ENCODE measurements around the gene SAMD10.
A peak's percentile ranks its signal among the peaks of the same experiment; 100 is the strongest.

Gene SAMD10

DNA sequence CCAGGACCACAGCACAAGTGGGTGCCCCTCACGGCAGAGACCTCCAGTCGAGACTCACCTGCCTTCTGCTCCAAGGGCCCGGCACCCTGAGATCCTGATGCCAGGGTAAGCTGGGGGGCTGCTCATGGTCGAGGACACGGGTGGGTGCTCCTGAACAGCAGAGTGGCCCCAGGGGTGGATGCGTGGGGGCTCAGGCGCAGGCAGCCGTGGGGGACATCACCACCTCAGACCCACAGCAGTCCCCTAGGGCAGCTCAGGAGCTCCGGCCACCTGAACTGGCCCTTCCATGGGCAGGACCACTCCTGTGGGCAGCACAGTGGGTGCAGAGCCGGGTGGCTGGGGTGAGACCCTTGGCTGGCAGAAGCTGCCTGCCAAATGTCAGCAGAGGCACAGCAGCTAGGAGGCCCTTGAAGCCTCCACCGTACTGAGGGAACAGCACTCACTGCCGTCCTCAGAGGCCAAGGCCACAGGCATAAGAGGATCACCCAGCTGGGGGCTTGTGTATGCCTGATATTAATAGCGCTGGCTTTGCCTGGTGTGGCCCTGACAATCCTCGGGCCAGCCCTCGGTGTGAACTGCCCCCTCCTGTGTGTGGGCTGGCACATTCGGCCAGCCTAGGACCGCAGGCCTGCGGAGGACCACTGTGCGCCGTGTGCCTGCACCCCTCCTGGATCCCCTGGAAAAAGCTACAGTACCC, 28.6 kb downstream of the SAMD10 start:
- peak; percentile 94 for DNase-seq (ENCODE audit: insufficient read length, low spot score)
- TF ChIP-seq CTCF (IDR thresholded peaks at IDR 0.05; ENCODE audit: insufficient read depth, missing control alignments), result no peak
- no peak for FAIRE-seq

DNA sequence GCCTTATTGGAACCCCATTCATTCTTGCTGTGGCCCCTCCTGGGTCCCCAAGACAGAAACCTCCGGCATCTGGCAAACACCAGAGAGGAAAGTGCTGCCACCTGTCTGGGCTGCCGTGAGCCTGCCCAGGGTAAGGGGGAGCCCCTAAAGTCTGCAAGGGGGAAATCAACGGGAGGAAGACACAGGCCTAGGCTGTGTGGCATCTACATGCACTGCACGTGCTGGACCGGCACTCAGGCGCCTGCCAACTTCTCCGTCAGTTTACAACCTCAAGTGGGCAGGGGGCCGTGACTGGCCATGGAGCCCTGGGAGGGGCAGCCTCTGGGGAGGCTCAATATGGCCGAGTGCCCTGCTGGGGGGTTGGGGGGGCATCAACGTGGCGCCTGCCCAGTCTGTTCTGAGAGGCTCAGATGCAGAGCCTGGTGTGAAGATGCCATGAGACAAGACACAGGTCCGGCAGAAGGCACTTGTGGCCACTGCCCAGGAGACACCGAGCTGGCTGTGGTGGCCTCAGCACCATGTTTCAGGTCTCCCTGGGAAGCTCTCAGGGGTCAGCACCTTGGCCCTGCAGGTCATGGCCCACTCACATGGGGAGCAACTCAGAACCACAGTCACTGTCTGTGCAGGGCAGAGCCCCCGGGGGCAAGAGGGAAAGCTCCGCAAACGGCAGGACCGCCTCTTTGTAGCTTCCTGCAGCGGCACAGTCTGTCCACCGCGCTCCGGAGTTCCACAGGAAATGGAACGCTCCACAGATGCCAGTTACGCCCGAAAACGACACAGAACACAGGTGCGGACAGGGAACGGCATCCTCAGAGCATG, 31.6 kb downstream of the SAMD10 start:
- no peak for TF ChIP-seq CTCF (IDR thresholded peaks at IDR 0.05; ENCODE audit: insufficient read depth, missing control alignments)
- no peak for DNase-seq (ENCODE audit: insufficient read length, low spot score)
- FAIRE-seq, result no peak

DNA sequence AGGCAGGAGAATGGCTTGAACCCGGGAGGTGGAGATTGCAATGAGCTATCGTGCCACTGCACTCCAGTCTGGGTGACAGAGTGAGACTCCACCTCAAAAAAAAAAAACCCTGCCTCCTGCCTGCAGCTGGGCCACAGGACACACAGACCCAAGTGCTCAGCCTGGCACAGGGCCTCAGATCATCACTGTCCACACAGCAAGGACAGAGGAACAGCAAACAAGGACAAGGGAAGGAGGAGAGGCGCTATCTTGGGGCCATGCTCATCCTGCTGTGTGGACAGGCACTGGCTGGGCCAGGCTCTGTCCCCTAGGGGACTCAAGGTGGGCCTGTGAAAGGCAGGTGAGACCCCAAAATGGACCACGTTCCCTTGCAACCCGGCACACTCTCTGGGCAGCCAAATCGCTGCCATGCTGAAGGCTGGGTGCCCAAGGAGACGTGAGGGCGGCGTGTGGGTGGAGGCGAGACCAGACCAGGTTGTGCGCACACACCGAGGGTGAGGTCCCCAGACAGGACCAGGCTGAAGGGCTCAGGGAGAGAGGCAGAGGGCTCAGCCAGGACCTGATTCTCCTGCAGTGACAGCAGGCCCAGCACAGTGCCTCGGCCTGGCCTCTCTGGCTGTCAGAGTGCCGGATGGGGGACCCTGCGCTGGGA, 32.3 kb downstream of the SAMD10 start:
- TF ChIP-seq CTCF (IDR thresholded peaks at IDR 0.05; ENCODE audit: insufficient read depth, missing control alignments), result no peak
- FAIRE-seq, result no peak
- DNase-seq (ENCODE audit: insufficient read length, low spot score), result no peak

GRCh38 chr20:63945921-63946920, 33.2 kb downstream of the SAMD10 start:
- FAIRE-seq, result no peak

DNA sequence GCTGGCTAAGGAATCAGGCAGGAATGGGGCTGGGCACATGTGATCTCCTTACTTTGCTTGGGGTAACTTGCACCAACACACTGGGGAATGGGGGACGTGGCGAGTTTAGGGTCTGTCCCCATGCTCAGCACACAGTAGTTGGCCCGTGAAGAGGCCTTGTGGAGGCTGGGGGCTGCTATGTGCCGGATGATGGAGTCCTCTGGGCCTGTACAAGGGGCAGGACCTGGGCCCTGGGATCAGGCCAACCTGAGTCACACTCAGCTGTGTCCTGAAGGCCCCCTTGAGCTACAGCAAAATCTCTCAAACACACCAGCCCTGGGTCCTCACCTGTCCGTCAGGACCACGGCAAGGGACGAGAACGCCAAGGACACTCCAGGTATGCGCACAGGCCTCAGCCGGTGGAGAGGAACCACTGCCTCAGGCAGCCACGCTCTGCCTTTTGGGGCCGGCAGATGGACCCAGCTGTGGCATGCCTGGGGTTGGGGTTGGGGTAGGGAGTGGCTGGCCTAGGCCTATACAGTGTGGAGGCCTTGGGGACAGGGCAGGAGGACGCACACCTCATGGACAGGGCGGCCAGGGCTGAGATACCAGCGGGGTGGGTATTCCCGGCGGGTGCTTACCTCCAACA, 34.3 kb downstream of the SAMD10 start:
- TF ChIP-seq CTCF (IDR thresholded peaks at IDR 0.05; ENCODE audit: insufficient read depth, missing control alignments), result no peak
- FAIRE-seq (no peak), DNase-seq (ENCODE audit: insufficient read length, low spot score) (no peak)

More at GRCh38 chr20:63945921-63946920, 33.2 kb downstream of the SAMD10 start:
- no peak for TF ChIP-seq CTCF (IDR thresholded peaks at IDR 0.05; ENCODE audit: insufficient read depth, missing control alignments)
- DNase-seq (ENCODE audit: insufficient read length, low spot score), result no peak
